Fibroblast of lung (primary cell): ENCODE results near the gene IL3. TPM values are rescaled to one million over a fixed set of nuclear protein-coding genes. Genes with fewer than 3 reads are reported as not detected.
A peak's percentile ranks its signal among the peaks of the same experiment; 100 is the strongest.

Source experiments
- DNase-seq, 2 donors: peaks; one replicate each; pipeline versions ENCODE4 v3.0.0 to v3.0.0-alpha.2; 2010; ENCODE audit warnings: low read depth in 2 of 2
- H2AFZ ChIP-seq: 2 replicates; pipeline ENCODE4 v1.5.1; 2012; ENCODE audit warnings: low read length, control low read depth, inconsistent platforms
- H3K27ac ChIP-seq: 2 replicates; pipeline ENCODE4 v1.5.1; 2011; ENCODE audit warnings: low read length, control low read depth; ENCODE audit not compliant: insufficient read depth
- H3K27me3 ChIP-seq: 2 replicates; pipeline ENCODE4 v1.5.1; 2011; ENCODE audit warnings: mild to moderate bottlenecking, low read length; ENCODE audit not compliant: control insufficient read depth, insufficient read depth
- H3K36me3 ChIP-seq: 2 replicates; pipeline ENCODE4 v1.5.1; 2011; ENCODE audit warnings: low read length; ENCODE audit not compliant: control insufficient read depth, insufficient read depth
- H3K4me1 ChIP-seq: 2 replicates; pipeline ENCODE4 v1.5.1; 2011; ENCODE audit warnings: low read length; ENCODE audit not compliant: control insufficient read depth, insufficient read depth; ENCODE audit errors: extremely low read depth
- H3K4me2 ChIP-seq: 2 replicates; pipeline ENCODE4 v1.5.1; 2011; ENCODE audit warnings: low read length, control low read depth; ENCODE audit not compliant: insufficient read depth; ENCODE audit errors: extremely low read depth
- H3K4me3 ChIP-seq, 4 experiments: fragments of 200-600 bp in 1 of 4; sonication (generic) in 1 of 4; replicated peaks in 1 of 4; 2 replicates each; pipeline ENCODE4 v1.5.1; 2011 to 2016; ENCODE audit warnings: low read length in 4 of 4, low read depth in 3 of 4, mild to moderate bottlenecking in 3 of 4, control low read depth in 2 of 4, inconsistent platforms in 1 of 4, mixed read lengths in 1 of 4; ENCODE audit not compliant: insufficient read depth in 1 of 4; ENCODE audit errors: control extremely low read depth in 1 of 4
- H3K79me2 ChIP-seq: 2 replicates; pipeline ENCODE4 v1.5.1; 2012; ENCODE audit warnings: mild to moderate bottlenecking, low read length, inconsistent platforms; ENCODE audit not compliant: control insufficient read depth, insufficient read depth
- H3K9ac ChIP-seq: 2 replicates; pipeline ENCODE4 v1.5.1; 2011; ENCODE audit warnings: mild to moderate bottlenecking, low read length, control low read depth; ENCODE audit not compliant: insufficient read depth
- H3K9me3 ChIP-seq: 2 replicates; pipeline ENCODE4 v1.5.1; 2012; ENCODE audit warnings: low read depth, low read length; ENCODE audit not compliant: control insufficient read depth, insufficient read depth
- H4K20me1 ChIP-seq: 2 replicates; pipeline ENCODE4 v1.5.1; 2011; ENCODE audit warnings: low read length; ENCODE audit not compliant: control insufficient read depth, insufficient read depth; ENCODE audit errors: extremely low read depth
- EZH2 ChIP-seq: IDR thresholded peaks from 2 replicates; pipeline ENCODE4 v1.5.1; 2012; ENCODE audit warnings: low read length, control low read depth, mild to moderate bottlenecking; ENCODE audit errors: missing control alignments
- polyA minus RNA-seq: library from RNA; depleted of rRNA, polyadenylated mRNA; stranded (reverse); fragments of >200 nt; gene quantifications from 2 replicates; pipeline ENCODE4 v1.2.3, GENCODE V29; 2011; ENCODE audit warnings: low replicate concordance
- polyA plus RNA-seq, 2 donors: library from polyadenylated mRNA; depleted of rRNA in 1 of 2; stranded (reverse) in 1 of 2; unstranded in 1 of 2; fragments of >200 nt; gene quantifications; 2 replicates each; pipeline ENCODE4 v1.2.1, GENCODE V29; 2011 to 2012; ENCODE audit warnings: missing spikeins in 1 of 2
- total RNA-seq: library from RNA; depleted of rRNA; stranded (reverse); fragments of >200 nt; gene quantifications from 2 replicates; pipeline ENCODE4 v1.2.1, GENCODE V29; 2014
- TF ChIP-seq, protein P1 (sequence below), 2 donors: IDR thresholded peaks in 1 of 2; conservative IDR thresholded peaks in 1 of 2; 1 replicate in 1 of 2; 2 replicates in 1 of 2; pipeline ENCODE4 v1.5.1; 2011 to 2012; ENCODE audit warnings: low read length in 2 of 2, control low read depth in 1 of 2, inconsistent platforms in 1 of 2, low read depth in 1 of 2, mild to moderate bottlenecking in 1 of 2

Gene IL3, protein sequence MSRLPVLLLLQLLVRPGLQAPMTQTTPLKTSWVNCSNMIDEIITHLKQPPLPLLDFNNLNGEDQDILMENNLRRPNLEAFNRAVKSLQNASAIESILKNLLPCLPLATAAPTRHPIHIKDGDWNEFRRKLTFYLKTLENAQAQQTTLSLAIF
- not detected in 2 replicates for total RNA-seq
- polyA plus RNA-seq: not detected in 2 replicates
- not detected in 2 replicates for polyA plus RNA-seq (2012)
- not detected in 2 replicates for polyA minus RNA-seq

DNA sequence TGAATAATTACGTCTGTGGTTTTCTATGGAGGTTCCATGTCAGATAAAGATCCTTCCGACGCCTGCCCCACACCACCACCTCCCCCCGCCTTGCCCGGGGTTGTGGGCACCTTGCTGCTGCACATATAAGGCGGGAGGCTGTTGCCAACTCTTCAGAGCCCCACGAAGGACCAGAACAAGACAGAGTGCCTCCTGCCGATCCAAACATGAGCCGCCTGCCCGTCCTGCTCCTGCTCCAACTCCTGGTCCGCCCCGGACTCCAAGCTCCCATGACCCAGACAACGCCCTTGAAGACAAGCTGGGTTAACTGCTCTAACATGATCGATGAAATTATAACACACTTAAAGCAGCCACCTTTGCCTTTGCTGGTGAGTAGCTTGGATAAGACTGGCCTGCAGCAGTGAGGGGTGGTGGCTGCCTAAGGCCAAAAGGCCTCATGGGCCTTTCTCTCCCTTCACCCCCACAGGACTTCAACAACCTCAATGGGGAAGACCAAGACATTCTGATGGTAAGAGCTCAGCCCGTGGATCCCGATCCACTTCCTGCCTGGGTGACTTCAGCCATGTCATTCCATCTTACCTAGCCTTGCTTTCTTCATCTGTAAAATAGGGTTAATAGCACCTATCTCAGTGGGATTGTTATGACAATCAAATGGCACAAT, at the start of gene IL3:
TSS of gene IL3 (plus strand) at position 155 of the 661 bp plus-strand sequence. CDS start at position 207, 52 bp downstream.
- Histone ChIP-seq H3K9ac (no peak within 1 kb of the TSS), H3K27me3 (no peaks in the 10 kb centered on the region), H3K79me2 (no peaks in the 10 kb centered on the region), H3K4me1 (peaks cover 4% of the 10 kb centered on the region), H3K4me2 (no peak within 1 kb of the TSS), H3K36me3 (no peaks in the 10 kb centered on the region), H2AFZ (no peak within 1 kb of the TSS), H3K9me3 (no peaks in the 10 kb centered on the region), H3K4me3 (no peak within 1 kb of the TSS), H4K20me1 (no peaks in the 10 kb centered on the region), H3K27ac (no peak within 1 kb of the TSS)
- DNase-seq: no peak
- TF ChIP-seq, protein P1, sequence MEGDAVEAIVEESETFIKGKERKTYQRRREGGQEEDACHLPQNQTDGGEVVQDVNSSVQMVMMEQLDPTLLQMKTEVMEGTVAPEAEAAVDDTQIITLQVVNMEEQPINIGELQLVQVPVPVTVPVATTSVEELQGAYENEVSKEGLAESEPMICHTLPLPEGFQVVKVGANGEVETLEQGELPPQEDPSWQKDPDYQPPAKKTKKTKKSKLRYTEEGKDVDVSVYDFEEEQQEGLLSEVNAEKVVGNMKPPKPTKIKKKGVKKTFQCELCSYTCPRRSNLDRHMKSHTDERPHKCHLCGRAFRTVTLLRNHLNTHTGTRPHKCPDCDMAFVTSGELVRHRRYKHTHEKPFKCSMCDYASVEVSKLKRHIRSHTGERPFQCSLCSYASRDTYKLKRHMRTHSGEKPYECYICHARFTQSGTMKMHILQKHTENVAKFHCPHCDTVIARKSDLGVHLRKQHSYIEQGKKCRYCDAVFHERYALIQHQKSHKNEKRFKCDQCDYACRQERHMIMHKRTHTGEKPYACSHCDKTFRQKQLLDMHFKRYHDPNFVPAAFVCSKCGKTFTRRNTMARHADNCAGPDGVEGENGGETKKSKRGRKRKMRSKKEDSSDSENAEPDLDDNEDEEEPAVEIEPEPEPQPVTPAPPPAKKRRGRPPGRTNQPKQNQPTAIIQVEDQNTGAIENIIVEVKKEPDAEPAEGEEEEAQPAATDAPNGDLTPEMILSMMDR (conservative IDR thresholded peaks at IDR 0.05 in 1 of 2, IDR thresholded peaks at IDR 0.05 in 1 of 2; ENCODE audit: low read depth in 1 of 2, low read length in 2 of 2): no peak
- no peak for TF ChIP-seq EZH2

DNA sequence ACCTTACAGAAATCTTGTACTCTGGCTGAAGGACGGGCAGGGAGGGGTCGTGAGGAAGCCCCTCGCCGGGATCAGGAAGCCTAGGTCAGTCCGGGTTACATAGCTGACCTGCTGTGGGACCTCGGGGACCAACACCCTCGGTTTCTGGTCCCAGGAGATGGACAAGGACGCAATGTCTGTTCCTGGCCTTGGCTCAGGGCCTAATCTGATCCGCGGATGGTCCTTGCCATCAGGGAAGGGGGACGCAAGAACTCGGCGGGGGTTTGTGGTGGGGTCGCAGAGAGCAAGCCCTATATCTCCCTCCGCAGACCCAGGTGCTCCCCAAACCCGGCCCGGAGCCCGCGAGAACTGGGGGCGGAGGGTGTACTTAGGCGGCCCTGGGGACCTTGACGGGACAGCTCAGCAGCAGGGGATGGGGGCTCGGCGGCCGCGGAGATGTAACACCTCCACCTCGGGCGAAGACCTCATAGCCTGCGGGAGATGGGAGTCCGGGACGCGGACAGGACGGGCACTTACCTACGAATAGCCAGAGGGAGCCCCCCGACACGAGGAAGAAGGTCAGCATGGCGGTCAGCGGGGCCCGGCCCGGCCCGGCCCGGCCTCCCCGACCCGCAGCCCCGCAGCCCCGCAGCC, 49.4 kb upstream of the IL3 start:
- no peaks in the 10 kb centered on the region for H3K4me1 ChIP-seq

More for the DNA sequence above, 49.4 kb upstream of the IL3 start:
- no peak overlapping the region for H2AFZ ChIP-seq
- H3K9me3 ChIP-seq: no peaks in the 10 kb centered on the region
- peak overlapping the region in 2 of 4 experiments; percentile 14 to 55 for H3K4me3 ChIP-seq
- H3K4me2 ChIP-seq: peak overlapping the region; percentile 77
- H3K27ac ChIP-seq: no peak overlapping the region
- no peaks in the 10 kb centered on the region for H4K20me1 ChIP-seq
- H3K9ac ChIP-seq: no peak overlapping the region
- DNase-seq: no peak
- TF ChIP-seq EZH2: peak; percentile 89
- TF ChIP-seq, protein P1 (conservative IDR thresholded peaks at IDR 0.05 in 1 of 2, IDR thresholded peaks at IDR 0.05 in 1 of 2; ENCODE audit: low read depth in 1 of 2, low read length in 2 of 2): no peak
- H3K36me3 ChIP-seq: no peaks in the 10 kb centered on the region
- H3K27me3 ChIP-seq: peaks cover 35% of the 10 kb centered on the region
- no peaks in the 10 kb centered on the region for H3K79me2 ChIP-seq
